GM10248 (cell line): Measurements from ENCODE around the gene NIBAN1.
A peak's percentile ranks its signal among the peaks of the same experiment; 100 is the strongest.

Source experiments
- CTCF ChIA-PET: fragments of 300-600 bp; sonication (Branson Sonifier 250); formaldehyde crosslinking; extraction: SDS; loops from one replicate; lab custom pipeline; 2021; ENCODE audit warnings: antibody characterized with exemption; lab: Yijun Ruan, JAX
- POLR2A ChIA-PET: fragments of 350-650 bp; sonication (Branson Sonifier 250); formaldehyde crosslinking; extraction: SDS; loops from one replicate; lab custom pipeline; 2020; ENCODE audit warnings: antibody characterized with exemption; lab: Yijun Ruan, JAX
- DNase-seq: peaks from one replicate; pipeline ENCODE4 v3.0.0; 2012; ENCODE audit errors: extremely low spot score
- TF ChIP-seq, protein P1 (sequence below): IDR thresholded peaks from 2 replicates; pipeline ENCODE4 v1.5.1; 2012; ENCODE audit warnings: mild to moderate bottlenecking, low read depth; ENCODE audit errors: extremely low read depth, missing control alignments, control extremely low read depth

Gene NIBAN1

GRCh38 chr1:184973272-184974055 lies 844 bp downstream of the NIBAN1 start:
- POLR2A ChIA-PET = interaction anchor here (0.6 to 1.1 kb wide), 3 partner anchors 146 to 184 kb away, joined by 5 read pairs; partner anchors contain the start of gene SWT1
- TF ChIP-seq, protein P1, sequence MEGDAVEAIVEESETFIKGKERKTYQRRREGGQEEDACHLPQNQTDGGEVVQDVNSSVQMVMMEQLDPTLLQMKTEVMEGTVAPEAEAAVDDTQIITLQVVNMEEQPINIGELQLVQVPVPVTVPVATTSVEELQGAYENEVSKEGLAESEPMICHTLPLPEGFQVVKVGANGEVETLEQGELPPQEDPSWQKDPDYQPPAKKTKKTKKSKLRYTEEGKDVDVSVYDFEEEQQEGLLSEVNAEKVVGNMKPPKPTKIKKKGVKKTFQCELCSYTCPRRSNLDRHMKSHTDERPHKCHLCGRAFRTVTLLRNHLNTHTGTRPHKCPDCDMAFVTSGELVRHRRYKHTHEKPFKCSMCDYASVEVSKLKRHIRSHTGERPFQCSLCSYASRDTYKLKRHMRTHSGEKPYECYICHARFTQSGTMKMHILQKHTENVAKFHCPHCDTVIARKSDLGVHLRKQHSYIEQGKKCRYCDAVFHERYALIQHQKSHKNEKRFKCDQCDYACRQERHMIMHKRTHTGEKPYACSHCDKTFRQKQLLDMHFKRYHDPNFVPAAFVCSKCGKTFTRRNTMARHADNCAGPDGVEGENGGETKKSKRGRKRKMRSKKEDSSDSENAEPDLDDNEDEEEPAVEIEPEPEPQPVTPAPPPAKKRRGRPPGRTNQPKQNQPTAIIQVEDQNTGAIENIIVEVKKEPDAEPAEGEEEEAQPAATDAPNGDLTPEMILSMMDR = no peak
- CTCF ChIA-PET = interaction anchor here (1.0 to 9.2 kb wide), 11 partner anchors 8 to 192 kb away, joined by 3 to 98 read pairs (median 4); no protein-coding TSS in a partner anchor
- peak; percentile 70 for DNase-seq

DNA sequence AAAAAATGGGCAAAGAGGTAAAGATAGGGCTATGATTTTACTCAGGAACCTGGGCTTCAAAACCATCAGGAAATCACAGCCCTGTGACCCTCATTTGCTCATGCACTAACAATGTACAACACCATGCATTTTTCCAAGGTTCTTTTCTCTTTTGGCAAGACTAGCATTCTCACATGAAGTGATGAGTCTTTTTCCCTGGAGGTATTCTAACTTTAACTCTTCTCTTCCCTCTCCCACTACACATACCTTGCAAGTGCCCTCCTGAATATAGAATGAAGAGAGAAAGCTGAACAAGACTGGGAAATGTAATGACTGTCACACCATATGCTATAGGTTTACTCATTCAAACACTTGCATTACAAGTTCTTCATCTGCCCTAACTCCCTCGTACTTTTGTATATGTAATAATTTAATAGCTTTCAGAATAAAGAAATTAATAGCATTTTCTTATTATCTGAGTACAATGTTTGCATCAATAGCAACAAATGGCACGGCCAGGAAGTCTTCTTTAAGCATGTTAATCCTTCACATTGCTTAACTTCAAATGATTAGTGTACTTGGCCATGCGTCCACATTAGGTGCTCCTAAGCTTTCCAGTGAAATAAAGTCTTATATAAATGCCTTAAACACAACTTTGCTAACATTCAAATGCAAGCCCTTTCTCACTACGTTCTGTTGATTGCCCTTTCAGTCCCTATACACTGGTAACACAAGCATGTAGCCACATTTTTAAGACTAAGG lies 1.8 kb downstream of the NIBAN1 start:
- DNase-seq = no peak
- CTCF ChIA-PET = interaction anchor here (0.7 to 9.2 kb wide), 12 partner anchors 8 to 191 kb away, joined by 3 to 98 read pairs (median 4); partner anchors contain the start of gene RNF2
- POLR2A ChIA-PET = interaction anchor here (0.6 kb wide), 2 partner anchors 145 to 150 kb away, joined by 5 read pairs; no protein-coding TSS in a partner anchor
- TF ChIP-seq, protein P1 = no peak

DNA sequence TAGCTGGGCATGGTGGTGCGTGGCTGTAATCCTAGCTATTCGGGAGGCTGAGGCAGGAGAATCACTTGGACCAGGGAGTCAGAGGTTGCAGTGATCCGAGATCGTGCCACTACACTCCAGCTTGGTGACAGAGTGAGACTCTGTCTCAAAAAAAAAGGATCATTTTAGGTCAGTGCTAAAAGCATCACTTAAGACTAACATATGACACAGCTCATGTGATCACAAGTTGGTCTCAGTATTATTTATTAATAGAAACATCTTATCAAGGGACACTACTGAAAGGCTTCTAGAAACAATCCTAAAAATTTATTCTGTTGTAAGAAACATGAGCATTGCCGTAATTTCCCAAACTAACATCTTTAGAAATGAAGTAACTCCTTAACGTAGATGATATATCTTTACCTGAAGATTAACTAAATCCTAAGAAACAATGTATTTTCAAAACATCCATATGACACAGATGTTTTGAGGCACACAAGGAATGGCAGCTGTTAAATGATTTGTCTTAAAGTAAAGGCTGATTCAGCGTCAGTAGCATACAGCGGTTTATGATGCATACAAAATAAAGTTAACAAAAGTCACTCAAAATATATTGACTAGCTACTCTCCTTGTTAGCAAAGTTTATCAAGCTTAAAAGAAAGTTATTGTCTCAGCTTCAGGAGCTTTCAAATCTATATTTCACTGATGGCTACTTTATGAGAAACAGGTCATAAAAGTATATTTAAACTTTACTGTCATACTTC lies 2.6 kb downstream of the NIBAN1 start:
- TF ChIP-seq, protein P1 = no peak
- ChIA-PET CTCF (interaction anchor here (1.2 to 9.2 kb wide), 12 partner anchors 10 to 175 kb away, joined by 3 to 98 read pairs (median 4); partner anchors contain the start of gene RNF2), POLR2A (no interaction called here)
- DNase-seq = no peak

DNA sequence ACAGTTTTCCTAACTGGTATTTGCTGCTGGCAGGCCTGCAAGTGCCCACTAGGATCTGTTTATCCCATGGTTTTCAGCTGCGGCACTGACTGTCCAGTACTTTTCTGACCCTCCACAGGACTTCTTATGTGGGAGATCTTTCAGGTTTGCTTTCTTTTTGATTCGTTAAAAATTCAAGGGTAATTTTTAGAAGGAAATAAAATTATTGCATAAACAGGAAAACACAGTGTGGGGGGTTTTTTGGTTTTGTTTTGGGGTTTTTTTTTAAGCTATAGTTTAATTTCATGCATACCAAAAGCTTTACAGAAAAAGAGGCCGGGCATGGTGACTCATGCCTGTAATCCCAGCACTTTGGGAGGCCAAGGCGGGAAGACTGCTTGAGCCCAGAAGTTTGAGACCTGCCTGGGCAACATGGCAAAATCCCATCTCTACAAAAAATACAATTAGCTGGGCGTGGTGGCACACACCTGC lies 3.6 kb downstream of the NIBAN1 start:
- ChIA-PET POLR2A (no interaction called here), CTCF (interaction anchor here (1.2 to 9.2 kb wide), 7 partner anchors 11 to 165 kb away, joined by 3 to 98 read pairs (median 6); no protein-coding TSS in a partner anchor)
- no peak for DNase-seq
- TF ChIP-seq, protein P1 = no peak

- ChIA-PET CTCF (interaction anchor here (1.2 to 2.7 kb wide), 3 partner anchors 9 to 161 kb away, joined by 3 to 10 read pairs (median 5); no protein-coding TSS in a partner anchor), POLR2A (no interaction called here)
- DNase-seq = no peak
- TF ChIP-seq, protein P1 = no peak
These were observed 7.3 kb downstream of the NIBAN1 start for GRCh38 chr1:184966989-184967388.
